Hematopoietic multipotent progenitor cell treated with erythropoietin and hydrocortisone succinate and interleukin-3 and kit ligand, for 4 days (in vitro differentiated cells): Measurements from ENCODE around the gene CYBC1.

Experiments used
- DNase-seq: peaks from one replicate; pipeline ENCODE4 v3.0.0-alpha.2; 2015

Gene CYBC1

DNA sequence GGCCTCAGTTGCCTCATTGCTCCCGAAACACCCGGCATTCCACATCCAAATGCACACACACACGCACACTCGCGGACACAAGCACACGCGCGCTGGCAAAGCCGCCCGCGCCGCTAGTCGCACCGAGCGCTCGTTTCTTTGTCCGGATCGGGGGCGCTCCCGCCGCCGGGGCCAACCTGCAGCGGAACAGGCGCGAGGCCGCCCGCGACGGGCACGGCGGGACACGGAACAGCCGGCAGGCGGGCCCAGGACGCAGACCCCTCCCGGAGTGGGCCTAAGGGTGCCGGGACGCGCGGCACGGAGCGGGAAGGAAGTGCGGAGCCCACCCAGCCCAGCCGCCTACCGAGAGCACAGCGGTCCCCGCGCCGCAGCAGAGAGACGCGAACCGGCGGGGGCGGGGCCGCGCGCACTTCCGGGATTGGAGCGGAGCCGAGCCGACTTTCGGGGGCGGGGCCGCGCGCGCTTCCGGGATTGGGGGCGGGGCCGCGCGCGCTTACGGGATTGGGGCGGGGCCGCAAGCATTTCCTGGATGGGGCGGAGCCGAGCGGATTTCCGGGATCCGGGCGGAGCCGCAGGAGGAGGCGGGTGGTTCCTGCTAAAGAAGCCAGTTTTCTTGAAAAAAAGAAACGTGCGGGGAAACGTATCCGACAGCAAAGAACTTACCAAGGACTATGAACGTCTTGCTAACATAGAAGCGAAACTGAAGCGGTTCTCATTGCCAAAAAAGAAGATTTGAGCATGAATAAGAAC lies at the start of gene CYBC1:
TSS of gene CYBC1 (minus strand) at position 396 of the 750 bp plus-strand sequence. CDS start 1,498 bp downstream, outside the sequence.
- peak; percentile 98 for DNase-seq

DNA sequence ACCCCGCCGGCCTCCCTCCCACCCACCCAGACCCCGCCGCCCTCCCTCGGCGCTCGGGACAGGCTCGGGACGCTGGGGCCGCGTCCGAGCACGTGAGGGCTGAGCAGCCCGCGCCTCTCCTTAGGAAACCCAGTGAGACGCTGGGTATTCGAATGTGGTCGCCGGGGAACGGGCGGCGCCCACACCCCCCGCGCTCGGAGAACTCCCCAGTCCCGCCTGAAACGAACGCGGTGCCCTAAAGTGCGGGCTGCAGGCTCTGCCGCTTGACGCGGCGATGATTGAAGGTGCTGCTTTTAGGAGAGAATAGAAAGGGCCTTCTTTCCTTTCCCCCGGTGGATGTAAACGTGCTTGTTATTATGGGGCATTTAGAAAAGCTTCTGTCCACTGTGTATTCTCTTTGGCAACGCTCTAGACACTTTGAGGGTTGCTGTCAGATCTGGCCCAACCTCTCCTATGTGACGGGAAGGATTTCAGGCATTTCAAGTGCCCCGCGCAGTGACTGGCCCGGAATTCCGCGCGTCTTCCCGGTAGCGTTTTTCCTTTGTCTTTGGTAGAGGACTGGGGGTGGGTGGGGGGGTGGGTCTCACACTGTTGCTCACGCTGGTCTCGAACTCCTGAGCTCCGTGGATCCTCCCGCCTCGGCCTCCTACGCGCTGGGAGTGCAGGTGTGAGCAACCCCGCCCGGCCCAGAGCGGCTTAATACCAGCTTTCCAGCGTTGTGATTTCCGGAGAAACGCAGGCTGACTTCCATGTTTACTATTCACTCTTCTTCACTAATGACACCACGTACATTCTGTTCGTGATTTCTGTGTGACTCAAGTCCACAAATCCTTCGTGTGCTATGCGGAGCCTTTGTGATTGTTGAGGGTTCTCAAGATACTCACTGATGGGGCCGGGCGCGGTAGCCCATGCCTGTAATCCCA lies 47.2 kb upstream of the CYBC1 start:
- DNase-seq = peak; percentile 73

DNA sequence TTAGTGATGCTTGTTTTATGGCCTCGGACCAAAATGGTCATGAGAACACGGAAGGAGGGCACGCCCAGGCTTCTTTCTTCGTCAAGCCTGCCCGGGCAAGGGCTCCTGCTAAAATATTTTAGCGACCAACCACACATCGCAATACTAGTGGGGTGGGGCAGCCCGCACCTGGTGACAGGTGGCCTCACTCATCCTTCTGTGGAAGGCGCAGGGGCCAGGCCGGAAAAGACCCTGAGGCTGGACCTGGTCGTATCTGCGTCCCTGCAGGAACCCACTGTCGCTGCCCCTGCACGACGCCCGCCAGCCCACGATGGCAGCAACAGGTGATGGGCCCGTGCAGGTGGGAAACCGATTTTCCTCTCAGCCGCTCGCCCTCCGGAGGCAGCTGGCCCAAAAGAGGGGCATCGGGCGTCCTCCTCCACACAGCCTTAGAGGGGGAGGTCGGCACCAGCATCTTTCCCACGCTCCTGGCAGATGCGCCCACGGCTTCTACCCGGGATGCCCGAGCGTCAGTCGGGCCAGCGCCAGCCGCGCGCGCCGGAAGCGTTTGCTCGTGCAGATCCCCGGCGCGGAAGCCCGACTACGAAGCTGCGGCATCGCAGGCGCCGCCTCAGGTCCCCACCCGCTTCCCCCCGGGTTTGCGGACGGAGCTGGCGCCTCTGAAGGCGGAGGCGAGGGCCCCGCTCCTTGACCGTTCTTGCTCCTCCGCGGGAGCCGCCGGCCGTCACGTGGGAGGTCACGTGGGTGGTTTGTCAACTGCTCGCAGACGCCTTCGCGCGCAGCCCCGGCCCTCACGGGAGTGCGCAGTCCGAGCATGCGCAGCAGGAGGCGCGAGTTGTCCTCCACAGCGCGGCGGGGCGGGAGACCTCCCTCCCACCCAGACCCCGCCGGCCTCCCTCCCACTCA lies 46.2 kb upstream of the CYBC1 start:
- DNase-seq = peak; percentile 98

DNA sequence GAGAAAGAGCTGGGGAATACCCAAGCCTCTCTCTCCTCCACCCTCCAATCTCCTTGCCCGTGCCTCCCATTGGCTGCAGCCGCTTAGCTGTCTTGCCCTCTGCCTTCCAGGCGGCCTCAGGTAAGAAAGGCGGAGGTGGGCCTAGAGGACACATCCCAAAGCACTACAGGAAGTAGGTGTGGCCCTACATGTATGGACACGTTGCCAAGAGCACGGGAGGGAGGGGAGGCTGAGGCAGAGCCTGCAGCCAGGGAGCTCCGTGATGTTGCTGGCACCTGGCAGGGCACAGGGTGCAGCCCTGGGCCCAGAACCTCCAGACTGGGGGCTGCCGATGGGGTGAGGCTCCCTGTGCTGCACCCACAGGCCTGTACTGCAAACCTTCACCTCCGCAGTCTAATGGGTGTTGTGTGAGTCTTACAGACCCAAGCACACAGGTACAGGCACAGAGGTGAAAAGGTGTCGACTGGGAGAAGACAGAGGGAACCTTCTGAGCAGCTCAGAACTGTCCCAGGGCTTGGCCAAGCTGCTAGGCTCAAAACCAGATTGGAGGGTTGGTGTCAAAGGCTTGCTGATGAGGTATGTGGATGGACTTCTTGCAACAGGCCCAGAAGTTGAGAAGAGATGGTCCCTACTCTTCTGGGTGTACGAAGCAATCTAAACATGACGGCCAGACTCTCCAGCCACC lies 45.4 kb upstream of the CYBC1 start:
- no peak for DNase-seq

DNA sequence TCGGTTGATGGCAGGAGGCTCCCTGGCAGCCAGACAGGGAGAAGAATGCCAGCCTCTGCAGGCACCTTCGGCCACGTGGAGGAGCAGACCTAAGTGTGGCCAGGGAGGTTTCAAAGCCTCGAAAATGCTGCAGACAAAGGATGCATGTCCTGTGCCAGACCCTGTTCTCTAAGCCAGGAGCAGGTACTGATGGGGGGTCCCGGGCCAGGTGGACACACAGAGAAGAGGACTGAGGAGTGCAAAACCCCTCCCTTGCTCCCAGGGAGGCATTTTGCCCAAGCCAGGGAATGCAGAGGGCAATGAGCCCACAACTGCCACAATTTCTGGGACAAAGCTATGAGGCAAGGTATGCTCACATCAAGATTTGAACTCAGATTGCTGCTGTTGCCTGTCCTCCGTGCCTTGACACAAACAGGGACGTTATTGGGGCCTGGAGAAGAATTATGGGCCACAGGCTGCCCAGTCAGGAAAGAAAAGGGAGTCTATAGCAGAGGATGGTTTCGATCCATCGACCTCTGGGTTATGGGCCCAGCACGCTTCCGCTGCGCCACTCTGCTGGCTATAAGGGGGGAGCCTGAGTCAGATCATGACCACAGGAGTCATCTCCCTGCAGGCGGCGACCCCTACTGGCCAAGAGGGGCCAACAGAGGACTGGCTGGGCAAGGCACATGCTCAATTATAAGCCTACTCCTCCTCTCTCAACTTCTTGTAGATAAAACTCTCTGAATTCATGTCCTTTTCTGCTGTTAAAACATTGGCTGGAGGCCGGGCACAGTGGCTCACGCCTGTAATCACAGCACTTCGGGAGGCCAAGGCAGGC lies 43.9 kb upstream of the CYBC1 start:
- peak; percentile 97 for DNase-seq

DNA sequence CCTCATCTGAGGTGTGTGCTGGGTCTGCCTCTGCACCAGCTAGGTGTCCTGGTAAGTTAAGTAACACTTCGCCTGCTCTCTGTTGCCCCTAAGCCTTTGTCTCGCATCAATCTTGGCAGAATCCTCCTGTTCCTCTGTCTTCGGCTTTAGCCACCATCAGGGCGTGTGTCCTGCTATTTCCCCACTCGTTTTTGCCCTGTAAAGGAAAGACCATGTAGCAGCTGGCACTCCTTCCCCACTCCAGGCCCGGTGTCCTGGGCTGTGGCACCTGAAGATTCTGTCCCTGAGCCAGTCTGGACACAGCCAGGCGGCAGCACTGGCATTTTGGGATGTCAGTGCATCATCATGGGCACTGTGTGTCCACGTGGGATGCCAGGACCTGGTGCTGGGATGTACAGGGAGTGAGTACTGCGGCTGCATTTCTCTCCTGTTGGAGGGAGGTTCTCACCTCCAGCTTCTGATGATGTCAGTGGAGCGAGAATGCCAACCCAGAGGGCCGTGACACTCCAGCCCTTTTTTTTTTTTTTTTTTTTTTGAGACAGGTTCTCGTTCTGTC lies 42.8 kb upstream of the CYBC1 start:
- DNase-seq = no peak

DNA sequence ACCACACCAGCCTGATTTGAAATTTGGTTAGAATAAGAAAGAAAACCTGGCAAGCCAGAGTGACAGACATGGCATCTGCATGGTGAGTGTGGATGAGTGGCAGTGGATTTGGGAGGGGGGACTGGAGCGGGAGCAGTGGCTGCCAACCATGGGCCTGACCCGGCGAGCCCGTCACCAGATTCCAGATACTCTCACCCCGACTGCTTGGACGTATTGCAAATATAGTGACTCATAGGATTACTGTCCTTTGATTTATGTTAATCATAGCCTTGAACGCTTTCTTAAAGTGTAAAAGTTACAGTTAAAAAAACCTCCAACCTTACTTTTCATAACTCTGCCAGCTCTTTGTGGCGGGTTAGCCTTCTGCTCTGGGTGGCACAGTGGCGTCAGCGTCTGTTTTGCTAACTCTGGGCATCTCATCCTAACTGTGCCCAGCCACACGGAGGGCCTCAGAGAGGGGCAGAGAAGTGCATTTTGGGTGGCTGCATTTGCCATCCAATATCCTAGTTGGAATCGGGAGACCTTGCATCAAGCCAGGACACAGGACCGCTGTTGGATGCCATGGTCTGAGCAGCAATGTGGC lies 42.2 kb upstream of the CYBC1 start:
- no peak for DNase-seq

DNA sequence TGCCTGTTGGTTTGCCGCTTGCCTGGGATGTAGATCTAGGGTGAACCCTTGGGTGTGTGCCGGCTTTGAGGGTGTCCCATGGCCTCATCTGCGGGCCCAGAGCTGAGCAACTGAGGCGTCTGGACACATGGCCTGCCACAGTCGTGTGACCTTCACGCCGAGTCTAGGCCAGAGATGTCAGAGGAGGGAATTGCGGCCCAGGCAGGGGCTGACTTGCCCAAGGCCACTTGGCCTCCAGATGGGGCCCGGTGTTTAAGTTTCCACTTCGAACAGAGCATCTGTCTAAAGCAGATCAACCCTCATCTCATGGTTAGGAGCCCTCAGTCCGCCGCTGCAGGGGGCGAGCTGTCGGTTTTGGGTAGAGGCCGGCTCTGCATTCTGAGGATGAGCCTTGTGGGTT lies 41.0 kb upstream of the CYBC1 start:
- no peak for DNase-seq

DNA sequence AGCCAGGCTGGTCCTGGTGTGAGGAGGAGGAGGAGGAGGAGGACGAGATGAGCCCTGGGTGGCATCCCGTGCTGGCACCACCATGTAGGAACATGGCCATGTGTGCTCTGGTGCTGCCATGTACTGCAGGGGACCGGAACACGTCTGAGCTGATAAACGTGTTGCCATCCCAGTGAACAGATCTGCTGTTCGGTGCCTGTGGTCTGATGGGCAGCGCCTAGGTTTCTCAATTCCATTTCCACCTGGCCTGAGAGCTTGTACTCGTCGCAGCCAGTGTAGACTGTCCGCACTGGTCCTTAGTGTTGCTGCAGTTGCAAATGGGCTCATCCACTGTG lies 40.6 kb upstream of the CYBC1 start:
- no peak for DNase-seq

DNA sequence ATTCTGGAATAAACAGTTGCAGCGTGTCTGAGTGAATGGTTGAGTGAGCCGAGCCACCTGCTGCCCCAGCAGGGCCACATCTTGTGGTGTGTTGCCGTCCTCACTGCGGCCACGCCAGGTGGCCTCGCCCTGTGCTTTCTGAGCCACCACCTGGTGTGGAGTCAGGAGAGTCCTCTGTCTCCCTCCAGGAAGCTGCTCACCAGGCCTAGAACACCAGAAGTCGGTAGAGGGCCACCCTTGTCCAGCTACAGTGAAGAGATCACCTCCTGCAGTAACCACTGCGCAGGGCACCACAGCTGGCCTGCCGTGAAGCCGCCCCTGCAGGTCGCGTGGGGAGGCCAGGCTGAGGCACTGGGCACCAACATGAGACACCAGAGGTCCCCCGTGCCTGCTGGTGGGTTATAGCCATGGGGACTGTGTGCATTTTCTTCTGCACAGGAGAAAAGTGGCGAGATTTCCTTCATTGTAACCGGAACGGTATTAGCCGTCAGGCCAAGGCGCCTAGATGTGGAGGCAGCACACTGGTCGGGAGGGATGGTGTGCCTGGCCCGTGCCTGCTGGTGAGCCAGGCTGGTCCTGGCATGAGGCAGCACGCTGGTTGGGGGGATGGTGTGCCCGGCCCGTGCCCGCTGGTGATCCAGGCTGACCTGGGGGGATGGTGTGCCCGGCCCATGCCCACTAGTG lies 40.1 kb upstream of the CYBC1 start:
- DNase-seq = no peak

DNA sequence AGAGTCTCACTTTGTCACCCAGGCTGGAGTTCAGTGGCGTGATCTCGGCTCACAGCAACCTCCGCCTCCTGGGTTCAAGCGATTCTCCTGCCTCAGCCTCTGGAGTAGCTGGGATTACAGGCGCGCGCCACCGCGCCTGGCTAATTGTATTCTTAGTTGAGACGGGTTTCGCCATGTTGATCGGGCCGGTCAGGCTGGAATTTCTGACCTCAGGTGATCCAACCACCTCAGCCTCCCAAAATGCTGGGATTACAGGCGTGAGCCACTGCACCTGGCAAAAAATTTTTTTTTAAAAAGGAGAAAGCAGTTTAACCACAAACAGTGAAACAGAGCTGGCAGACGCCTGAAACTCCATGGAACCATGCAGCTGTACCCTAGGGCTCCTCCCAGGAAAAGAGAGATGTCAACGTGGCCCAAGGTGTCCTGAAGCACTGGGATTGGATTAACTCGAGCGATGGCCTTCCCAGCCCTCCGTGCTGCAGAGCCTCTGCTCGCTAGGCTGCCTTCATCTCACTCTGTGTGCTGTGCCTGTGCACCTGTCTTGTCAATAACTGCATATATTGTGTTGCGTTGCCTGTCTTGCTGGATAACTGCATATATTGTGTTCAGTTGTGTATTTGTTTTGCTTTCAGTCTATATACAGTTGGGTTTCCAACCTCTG lies 39.4 kb upstream of the CYBC1 start:
- DNase-seq = no peak

DNA sequence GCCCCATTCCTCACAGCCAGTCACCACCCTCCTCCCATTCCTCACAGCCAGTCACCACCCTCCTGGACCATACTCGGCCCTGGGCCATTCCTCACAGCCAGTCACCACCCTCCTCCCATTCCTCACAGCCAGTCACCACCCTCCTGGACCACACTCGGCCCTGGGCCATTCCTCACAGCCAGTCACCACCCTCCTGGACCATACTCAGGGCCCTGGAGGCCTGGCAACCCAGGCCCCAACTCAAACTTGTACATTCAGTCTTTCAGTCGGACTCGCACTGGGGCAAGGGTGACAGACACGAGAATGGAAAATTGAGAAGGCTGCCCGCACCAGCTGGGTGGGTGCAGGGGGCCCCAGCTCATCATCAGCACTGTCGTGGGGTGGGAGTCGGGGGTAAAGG lies 38.6 kb upstream of the CYBC1 start:
- no peak for DNase-seq

DNA sequence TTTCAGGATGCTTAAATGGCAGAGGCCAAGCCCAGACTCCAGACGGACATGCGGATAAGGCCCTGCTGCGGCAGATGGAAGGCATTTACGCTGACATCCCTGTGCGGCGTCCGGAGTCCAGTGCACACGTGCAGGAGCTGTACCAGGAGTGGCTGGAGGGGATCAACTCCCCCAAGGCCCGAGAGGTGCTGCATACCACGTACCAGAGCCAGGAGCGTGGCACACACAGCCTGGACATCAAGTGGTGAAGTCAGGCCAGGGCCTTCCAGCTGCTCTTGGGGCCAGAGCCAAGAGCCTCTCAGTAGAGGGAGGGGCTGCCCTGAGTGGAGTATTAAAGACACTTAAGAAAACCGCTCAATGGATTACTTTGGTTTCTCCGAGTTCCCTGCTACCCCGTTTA lies 37.4 kb upstream of the CYBC1 start:
- no peak for DNase-seq

DNA sequence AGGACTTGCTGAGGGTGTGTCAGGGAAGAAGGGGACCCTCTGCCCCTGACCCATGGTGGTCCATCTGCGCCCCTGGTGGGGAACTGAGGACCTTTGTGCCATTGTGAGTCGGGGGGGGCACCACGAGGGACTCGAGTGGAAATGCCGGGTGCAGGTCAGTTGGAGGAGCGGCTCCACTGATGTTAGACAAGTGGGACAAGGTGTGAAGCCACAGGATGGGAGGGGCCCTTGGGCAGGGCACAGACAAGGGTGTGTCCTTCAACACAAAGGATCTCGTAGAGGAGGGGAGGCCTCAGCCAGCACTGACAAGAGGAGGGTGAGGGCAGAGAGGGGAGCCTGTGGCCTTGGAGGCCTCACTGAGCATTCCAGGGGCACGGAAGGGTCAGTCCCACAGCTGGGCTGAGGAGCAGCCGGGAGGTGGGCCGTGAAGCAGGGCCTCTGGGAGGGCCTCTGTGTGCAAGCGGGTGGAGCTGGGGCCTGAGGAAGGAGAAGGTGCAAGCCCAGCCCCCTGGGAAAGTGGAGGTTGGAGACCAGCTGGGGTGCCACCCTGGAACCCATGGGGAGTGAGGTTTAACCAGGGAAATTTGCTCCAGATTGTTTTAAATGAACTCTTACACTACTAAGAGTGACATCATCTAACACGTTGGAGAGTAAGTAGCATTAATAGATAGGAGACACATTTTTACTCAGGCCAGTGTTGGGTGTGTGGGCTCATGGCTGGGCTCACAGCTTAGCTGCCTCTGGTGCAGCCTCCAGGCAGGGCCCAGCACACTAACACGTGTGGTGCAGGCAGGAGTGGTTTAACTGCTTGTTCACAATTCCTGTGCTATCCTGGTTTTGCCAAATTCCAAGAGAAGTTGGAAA lies 35.9 kb upstream of the CYBC1 start:
- peak; percentile 25 for DNase-seq

DNA sequence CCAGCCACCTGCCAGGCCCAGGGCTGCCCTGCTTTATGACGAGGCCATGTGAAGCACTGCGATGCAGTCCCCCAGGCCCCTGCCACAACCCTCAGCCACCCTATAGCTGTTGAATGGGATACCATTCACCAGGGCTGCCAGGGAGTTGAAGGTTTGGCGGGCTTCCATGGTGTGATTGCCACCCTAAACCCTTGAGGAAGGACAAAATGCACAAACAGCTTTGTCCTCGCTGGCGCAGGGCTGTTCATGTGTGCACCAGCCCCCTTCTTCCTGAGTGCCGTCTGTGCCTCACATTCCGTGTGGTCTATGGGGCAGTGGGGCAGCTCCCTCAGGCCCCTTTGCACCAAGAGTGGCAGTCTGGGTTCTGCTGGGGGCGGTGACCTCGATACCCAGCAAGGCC lies 33.3 kb upstream of the CYBC1 start:
- DNase-seq = no peak

DNA sequence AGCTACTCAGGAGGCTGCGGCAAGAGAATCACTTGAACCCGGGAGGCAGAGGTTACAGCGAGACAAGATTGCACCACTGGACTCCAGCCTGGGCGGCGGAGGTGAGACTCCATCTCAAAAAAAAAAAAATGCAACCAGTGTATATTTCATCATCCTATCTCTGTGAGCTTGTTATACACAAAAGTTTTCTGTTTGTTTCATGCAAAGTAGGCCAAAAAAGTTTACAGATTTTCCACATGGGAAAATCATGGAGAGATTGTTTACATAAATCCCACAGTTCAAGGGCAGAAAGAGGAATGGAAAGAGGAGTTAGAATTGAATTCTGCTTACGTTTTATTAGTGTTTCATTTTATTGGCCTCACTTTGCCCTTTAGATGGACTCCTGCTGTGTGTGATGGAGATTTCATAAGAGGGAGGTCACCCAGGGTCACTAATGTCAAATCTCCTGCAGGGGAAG lies 32.7 kb upstream of the CYBC1 start:
- no peak for DNase-seq

DNA sequence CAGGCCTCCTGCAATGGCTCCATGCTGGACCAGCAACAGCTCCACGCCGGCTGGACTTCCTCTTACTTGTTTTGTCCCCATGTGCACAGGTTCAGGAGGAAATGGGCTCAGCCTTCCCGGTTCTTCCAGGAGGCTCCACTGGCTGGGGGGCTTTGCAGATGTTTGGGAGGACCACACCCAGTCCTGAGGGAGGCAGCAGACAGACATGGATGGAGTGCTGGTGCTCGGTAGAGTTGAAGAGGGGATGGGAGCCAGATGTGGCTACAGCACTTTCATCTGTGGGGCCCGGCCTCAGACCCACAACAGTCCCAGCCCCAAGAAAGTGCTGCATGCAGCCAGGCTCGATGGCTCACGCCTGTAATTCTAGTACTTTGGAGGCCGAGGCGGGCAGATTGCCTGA lies 29.8 kb upstream of the CYBC1 start:
- no peak for DNase-seq

DNA sequence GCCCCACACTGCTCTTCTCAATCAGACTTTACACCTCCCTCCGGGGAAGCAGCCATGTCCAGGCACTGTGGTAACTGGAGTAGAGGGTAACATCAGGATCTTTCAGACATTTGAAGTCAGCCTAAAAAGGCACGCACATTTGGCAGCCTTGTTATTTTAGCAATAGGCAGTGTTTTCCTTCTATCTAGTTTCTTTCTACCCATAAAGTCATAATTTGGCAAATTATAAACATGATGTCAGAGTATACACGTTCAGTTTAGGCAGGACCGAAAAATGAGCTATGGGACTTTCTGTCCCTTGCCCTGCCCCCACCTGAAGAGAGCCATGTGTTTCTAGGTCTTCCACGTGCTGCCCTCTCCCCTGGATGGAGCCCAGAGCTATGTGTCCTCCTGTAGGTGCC lies 29.1 kb upstream of the CYBC1 start:
- DNase-seq = no peak

DNA sequence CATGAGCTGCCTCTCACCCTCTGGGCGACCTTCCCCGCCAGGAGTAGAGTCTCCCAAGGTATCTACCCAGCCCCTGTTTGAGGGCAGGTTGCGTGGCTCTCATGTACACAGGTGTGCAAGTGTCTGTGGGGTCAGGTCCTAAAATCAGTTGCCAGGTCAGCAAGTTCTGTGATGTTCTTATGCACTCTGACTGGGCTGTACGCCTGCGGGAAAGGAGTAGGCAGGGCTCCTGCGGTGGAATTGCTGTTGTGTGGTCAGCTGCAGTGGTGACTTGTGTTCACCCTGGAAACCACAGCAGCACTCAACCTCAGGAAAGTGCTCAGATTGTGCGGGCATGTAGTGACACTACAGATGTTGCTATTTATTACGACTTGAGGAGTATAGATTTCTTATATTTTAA lies 27.4 kb upstream of the CYBC1 start:
- DNase-seq = no peak
